Lung (tissue), 12 donors: Measurements from ENCODE around the gene HABP2. TPM values are rescaled to one million over a fixed set of nuclear protein-coding genes. Genes with fewer than 3 reads are reported as not detected.

Experiments
- ATAC-seq: fragments of 200-7000 bp; cut with Tn5 transposase; one replicate; pipeline ENCODE4 v1.9.1; 2020; ENCODE audit warnings: moderate number of reproducible peaks; ENCODE audit not compliant: insufficient read depth, low FRiP score
- DNase-seq, 3 donors: peaks; one replicate each; pipeline ENCODE4 v3.0.0-alpha.2; 2013 to 2017
- H3K27ac ChIP-seq, 2 donors: one replicate each; pipeline ENCODE4 v1.5.1; 2013; ENCODE audit warnings: mild to moderate bottlenecking in 2 of 2, moderate library complexity in 2 of 2, control low read depth in 1 of 2, inconsistent platforms in 1 of 2, low read depth in 1 of 2, low read length in 1 of 2
- H3K27me3 ChIP-seq, 3 donors: one replicate each; pipeline ENCODE4 v1.5.1; 2013; ENCODE audit warnings: low read length in 2 of 3; ENCODE audit not compliant: control insufficient read depth in 3 of 3, insufficient read depth in 3 of 3
- H3K36me3 ChIP-seq, 4 donors: one replicate each; pipeline ENCODE4 v1.5.1; 2013; ENCODE audit warnings: low read length in 4 of 4, mild to moderate bottlenecking in 1 of 4, moderate library complexity in 1 of 4; ENCODE audit not compliant: control insufficient read depth in 4 of 4, insufficient read depth in 4 of 4
- H3K4me1 ChIP-seq, 5 donors: one replicate each; pipeline ENCODE4 v1.5.1; 2013; ENCODE audit warnings: low read length in 5 of 5, mild to moderate bottlenecking in 2 of 5, moderate library complexity in 1 of 5; ENCODE audit not compliant: control insufficient read depth in 5 of 5, insufficient read depth in 5 of 5
- H3K4me3 ChIP-seq: one replicate; pipeline ENCODE4 v1.5.1; 2013; ENCODE audit warnings: mild to moderate bottlenecking, control low read depth, moderate library complexity
- H3K9ac ChIP-seq, 2 donors: one replicate each; pipeline ENCODE4 v1.5.1; 2013; ENCODE audit warnings: low read length in 2 of 2, control low read depth in 1 of 2; ENCODE audit not compliant: insufficient read depth in 1 of 2
- H3K9me3 ChIP-seq, 4 donors: one replicate each; pipeline ENCODE4 v1.5.1; 2013; ENCODE audit warnings: low read length in 3 of 4, mild to moderate bottlenecking in 1 of 4, moderate library complexity in 1 of 4; ENCODE audit not compliant: control insufficient read depth in 4 of 4, insufficient read depth in 3 of 4
- WGBS, 2 donors: extraction: QIAGEN DNeasy Blood & Tissue Kit; methylation state at CpG; one replicate each; pipeline ENCODE4 v1.1.7; 2013; 5-methylcytosine and 5-hydroxymethylcytosine counted together
- polyA plus RNA-seq, 2 donors: library from polyadenylated mRNA; stranded (reverse); fragments of 200-250 nt; gene quantifications; one replicate each; pipeline ENCODE4 v1.2.1, GENCODE V29; 2013
- total RNA-seq, 2 donors: library from RNA; depleted of rRNA in 1 of 2; stranded (reverse); fragments of >200 nt in 1 of 2; gene quantifications; one replicate each; pipeline ENCODE4 v1.2.1, GENCODE V29; 2014 to 2021
- TF ChIP-seq, protein P1 (sequence below): IDR thresholded peaks from 2 replicates; pipeline ENCODE4 v1.5.1; 2012; ENCODE audit warnings: mild to moderate bottlenecking; ENCODE audit errors: control extremely low read depth, extremely low read depth
- donor health status: control.
- donor health status: control.
- donor health status: Bipolar disorder and iron deficiency.
- donor health status: healthy.
- donor health status: DM: yes; HTN: yes; CAD: no.

HABP2 gene
- total and polyA plus RNA-seq, 4 donors: 0.10 to 1.3 (median 0.65) TPM

DNA sequence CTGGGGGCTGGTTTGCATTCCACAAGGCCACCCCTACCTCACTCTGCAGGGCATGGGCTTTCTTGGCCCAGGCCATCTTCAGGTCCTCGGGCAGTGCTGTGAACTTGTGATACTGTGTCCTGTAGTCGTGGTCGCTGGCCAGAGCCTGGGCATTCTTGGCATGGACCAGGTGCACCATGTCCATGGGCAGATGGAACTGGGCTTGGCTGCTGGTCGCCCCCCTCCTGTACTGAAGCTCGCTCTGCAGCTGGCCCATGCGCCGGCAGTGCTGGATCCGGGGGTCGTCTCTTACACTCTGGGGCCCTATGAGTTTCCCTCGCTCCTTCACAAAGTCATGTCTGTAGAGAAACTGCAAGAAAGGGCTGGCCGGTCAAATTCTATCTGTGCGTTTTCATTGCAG lies 51.7 kb downstream of the HABP2 start:
- Histone ChIP-seq H3K4me1 (no peaks in the 10 kb centered on the region), H3K36me3 (peaks cover 0 to 10% (median 0%) of the 10 kb centered on the region in 4 donors), H3K27me3 (peaks cover 0 to 12% (median 8%) of the 10 kb centered on the region in 3 donors), H3K9ac (no peak overlapping the region), H3K9me3 (peaks cover 0 to 10% (median 0%) of the 10 kb centered on the region in 4 donors), H3K4me3 (no peak overlapping the region), H3K27ac (peak overlapping the region in 1 of 2 donors; percentile 51)
- DNase-seq: no peak
- ATAC-seq: no peak
- TF ChIP-seq, protein P1, sequence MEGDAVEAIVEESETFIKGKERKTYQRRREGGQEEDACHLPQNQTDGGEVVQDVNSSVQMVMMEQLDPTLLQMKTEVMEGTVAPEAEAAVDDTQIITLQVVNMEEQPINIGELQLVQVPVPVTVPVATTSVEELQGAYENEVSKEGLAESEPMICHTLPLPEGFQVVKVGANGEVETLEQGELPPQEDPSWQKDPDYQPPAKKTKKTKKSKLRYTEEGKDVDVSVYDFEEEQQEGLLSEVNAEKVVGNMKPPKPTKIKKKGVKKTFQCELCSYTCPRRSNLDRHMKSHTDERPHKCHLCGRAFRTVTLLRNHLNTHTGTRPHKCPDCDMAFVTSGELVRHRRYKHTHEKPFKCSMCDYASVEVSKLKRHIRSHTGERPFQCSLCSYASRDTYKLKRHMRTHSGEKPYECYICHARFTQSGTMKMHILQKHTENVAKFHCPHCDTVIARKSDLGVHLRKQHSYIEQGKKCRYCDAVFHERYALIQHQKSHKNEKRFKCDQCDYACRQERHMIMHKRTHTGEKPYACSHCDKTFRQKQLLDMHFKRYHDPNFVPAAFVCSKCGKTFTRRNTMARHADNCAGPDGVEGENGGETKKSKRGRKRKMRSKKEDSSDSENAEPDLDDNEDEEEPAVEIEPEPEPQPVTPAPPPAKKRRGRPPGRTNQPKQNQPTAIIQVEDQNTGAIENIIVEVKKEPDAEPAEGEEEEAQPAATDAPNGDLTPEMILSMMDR: no peak
- 92 to 93% methylated on average over 12 of the region's 12 CpGs for WGBS, 2 donors

DNA sequence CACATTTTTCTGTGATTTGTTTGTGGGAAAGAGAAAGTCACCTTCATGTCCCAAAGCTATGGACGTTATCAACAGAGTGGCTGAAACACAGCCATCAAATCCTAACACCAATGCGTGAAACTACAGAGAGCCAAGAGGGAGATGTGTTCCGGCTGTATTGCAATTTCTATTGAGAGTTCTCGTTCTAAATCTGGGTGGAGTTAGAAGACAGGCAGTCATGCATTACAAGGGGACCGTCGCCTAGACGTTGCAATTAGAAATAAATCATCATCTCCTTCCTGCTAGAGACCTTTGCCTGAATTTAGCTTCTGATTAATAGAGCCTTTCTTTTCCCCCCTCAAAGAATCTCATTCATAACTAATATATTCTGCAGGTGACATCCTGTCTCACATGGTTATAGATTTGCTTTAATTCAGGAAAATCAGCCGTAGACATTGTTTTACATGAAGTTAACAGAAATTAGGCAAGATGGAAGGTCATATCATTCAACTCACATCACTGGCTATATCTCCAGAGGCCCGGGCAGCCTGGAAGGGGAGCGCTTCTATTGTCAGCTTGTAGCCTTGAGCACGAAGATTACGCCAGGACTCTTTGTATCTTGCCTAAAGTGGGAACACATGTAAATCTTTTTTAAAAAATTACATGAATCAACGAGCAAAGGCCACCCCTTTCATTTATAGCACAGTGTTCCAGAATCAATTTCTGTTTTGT lies 52.6 kb downstream of the HABP2 start:
- peaks cover 0 to 14% (median 13%) of the 10 kb centered on the region in 3 donors for H3K27me3 ChIP-seq
- peaks cover 0 to 9% (median 0%) of the 10 kb centered on the region in 4 donors for H3K9me3 ChIP-seq
- DNase-seq (no peak), ATAC-seq (no peak)
- no peak overlapping the region for H3K9ac ChIP-seq
- H3K4me1 ChIP-seq: peaks cover 0 to under 1% (median 0%) of the 10 kb centered on the region in 5 donors
- no peak overlapping the region for H3K4me3 ChIP-seq
- H3K36me3 ChIP-seq: peaks cover 0 to 10% (median 0%) of the 10 kb centered on the region in 4 donors
- 71 to 73% methylated on average over 13 of the region's 13 CpGs for WGBS, 2 donors
- no peak overlapping the region for H3K27ac ChIP-seq
- TF ChIP-seq, protein P1: no peak

DNA sequence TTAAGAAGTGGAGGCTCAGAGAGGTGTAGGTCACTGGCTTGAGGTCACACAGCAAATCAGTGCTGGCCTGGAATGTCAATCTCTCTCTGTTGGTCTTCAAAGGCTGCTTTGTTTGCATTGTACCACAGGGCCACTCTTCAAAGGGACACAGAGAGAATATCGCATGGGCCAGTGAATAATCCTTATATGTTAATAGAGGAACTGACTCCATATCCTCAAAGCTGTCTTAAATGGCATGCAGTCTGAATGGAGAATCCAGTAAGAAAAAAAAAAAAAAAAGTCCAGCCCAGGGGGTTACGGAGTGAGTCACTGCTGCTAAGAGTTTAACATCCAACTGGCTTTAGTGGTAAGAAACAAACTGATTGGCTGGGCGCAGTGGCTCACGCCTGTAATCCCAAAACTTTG lies 56.9 kb downstream of the HABP2 start:
- no peak overlapping the region for H3K9ac ChIP-seq
- TF ChIP-seq, protein P1: no peak
- no peak for DNase-seq
- no peak for ATAC-seq
- no peak overlapping the region for H3K27ac ChIP-seq
- H3K36me3 ChIP-seq: peaks cover 0 to 10% (median 0%) of the 10 kb centered on the region in 4 donors
- H3K4me3 ChIP-seq: no peak overlapping the region
- H3K27me3 ChIP-seq: peaks cover 0 to 19% (median 13%) of the 10 kb centered on the region in 3 donors
- peaks cover 0 to 8% (median 0%) of the 10 kb centered on the region in 5 donors for H3K4me1 ChIP-seq
- H3K9me3 ChIP-seq: no peaks in the 10 kb centered on the region
- 80 to 93% methylated on average over 4 of the region's 4 CpGs for WGBS, 2 donors
